Loucy (cell line): ENCODE data around the gene TPK1.

Experiments
- H2AFZ ChIP-seq: fragments of 200-600 bp; sonication (generic); 2 replicates; pipeline ENCODE4 v1.6.0; 2016; ENCODE audit warnings: antibody characterized with exemption, mild to moderate bottlenecking, low read length, moderate library complexity
- H3F3A ChIP-seq: fragments of 200-600 bp; 2 replicates; pipeline ENCODE4 v1.6.0; 2016; ENCODE audit warnings: antibody characterized with exemption, low read depth, mild to moderate bottlenecking
- H3K27me3 ChIP-seq: fragments of 200-600 bp; sonication (generic); 2 replicates; pipeline ENCODE4 v1.6.1; 2014; ENCODE audit warnings: low read length, mild to moderate bottlenecking; ENCODE audit not compliant: insufficient read depth, poor library complexity, severe bottlenecking
- H3K36me3 ChIP-seq: fragments of 200-600 bp; sonication (generic); 2 replicates; pipeline ENCODE4 v1.6.1; 2016; ENCODE audit warnings: low read length; ENCODE audit not compliant: insufficient read depth
- H3K4me1 ChIP-seq: fragments of 200-600 bp; sonication (generic); 2 replicates; pipeline ENCODE4 v1.5.1; 2014; ENCODE audit warnings: low read length, mild to moderate bottlenecking; ENCODE audit not compliant: insufficient read depth, poor library complexity, severe bottlenecking
- H3K4me2 ChIP-seq: fragments of 200-600 bp; sonication (generic); 2 replicates; pipeline ENCODE4 v1.6.0; 2014; ENCODE audit warnings: antibody characterized with exemption, low read length, low read depth, mild to moderate bottlenecking; ENCODE audit not compliant: poor library complexity, severe bottlenecking
- H3K4me3 ChIP-seq: fragments of 200-600 bp; sonication (generic); 2 replicates; pipeline ENCODE4 v1.5.1; 2014; ENCODE audit warnings: low read length, mild to moderate bottlenecking, mixed read lengths; ENCODE audit not compliant: poor library complexity, severe bottlenecking
- H3K79me2 ChIP-seq: fragments of 200-600 bp; sonication (generic); 2 replicates; pipeline ENCODE4 v1.6.1; 2014; ENCODE audit warnings: low read length; ENCODE audit not compliant: insufficient read depth
- H3K9ac ChIP-seq: fragments of 200-600 bp; sonication (generic); 2 replicates; pipeline ENCODE4 v1.6.0; 2014; ENCODE audit warnings: mild to moderate bottlenecking, low read depth, low read length, moderate library complexity; ENCODE audit not compliant: poor library complexity, severe bottlenecking
- H3K9me2 ChIP-seq: fragments of 200-600 bp; sonication (generic); replicated peaks from 2 replicates; pipeline ENCODE4 v1.6.1; 2016; ENCODE audit warnings: low read depth, low read length, mixed read lengths
- H3K9me3 ChIP-seq: fragments of 200-600 bp; sonication (generic); 2 replicates; pipeline ENCODE4 v1.6.1; 2014; ENCODE audit warnings: mild to moderate bottlenecking, antibody characterized with exemption, low read length, low read depth; ENCODE audit not compliant: insufficient read depth
- H4K20me1 ChIP-seq: fragments of 200-600 bp; sonication (generic); 2 replicates; pipeline ENCODE4 v1.6.0; 2014; ENCODE audit warnings: antibody characterized with exemption, low read length, mild to moderate bottlenecking; ENCODE audit not compliant: insufficient read depth, poor library complexity, severe bottlenecking
- EZH2phosphoT487 ChIP-seq: fragments of 200-600 bp; IDR thresholded peaks from 2 replicates; pipeline ENCODE4 v1.6.1; 2018; ENCODE audit warnings: antibody characterized with exemption, mild to moderate bottlenecking, moderate library complexity, borderline replicate concordance
- TF ChIP-seq, protein P1 (sequence below): fragments of 200-600 bp; sonication (generic); conservative IDR thresholded peaks from 2 replicates; pipeline ENCODE4 v1.5.1; 2014; ENCODE audit warnings: mild to moderate bottlenecking, antibody characterized with exemption, low read length

Gene TPK1

DNA sequence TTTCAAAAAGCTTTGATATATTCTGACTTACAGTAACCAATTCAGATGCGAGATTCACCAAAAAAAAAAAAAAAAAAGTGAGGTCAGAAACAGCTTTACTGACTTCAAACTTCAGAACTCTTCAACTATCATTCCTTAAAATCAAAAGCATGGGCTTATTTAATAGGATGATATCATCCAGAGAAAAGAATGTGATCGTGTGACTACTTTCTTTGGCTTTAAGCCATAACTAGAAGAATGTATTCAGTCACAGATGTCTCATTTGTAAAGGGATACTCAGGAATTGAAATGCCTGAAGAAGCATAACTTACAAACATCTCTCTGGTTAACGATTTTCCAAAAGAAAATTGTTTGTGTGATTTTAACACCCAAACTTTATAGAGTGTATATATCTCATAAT is 11.5 kb downstream of the TPK1 start:
- Histone ChIP-seq H3K4me1 (peaks cover 5% of the 10 kb centered on the region), H3K9ac (no peak overlapping the region), H3F3A (no peaks in the 10 kb centered on the region), H3K9me2 (no peaks in the 10 kb centered on the region), H3K27me3 (no peaks in the 10 kb centered on the region), H3K79me2 (no peaks in the 10 kb centered on the region), H3K9me3 (no peaks in the 10 kb centered on the region), H3K4me2 (no peak overlapping the region), H4K20me1 (no peaks in the 10 kb centered on the region), H3K4me3 (no peak overlapping the region), H2AFZ (no peak overlapping the region), H3K36me3 (no peaks in the 10 kb centered on the region)
- TF ChIP-seq EZH2phosphoT487: no peak
- TF ChIP-seq, protein P1, sequence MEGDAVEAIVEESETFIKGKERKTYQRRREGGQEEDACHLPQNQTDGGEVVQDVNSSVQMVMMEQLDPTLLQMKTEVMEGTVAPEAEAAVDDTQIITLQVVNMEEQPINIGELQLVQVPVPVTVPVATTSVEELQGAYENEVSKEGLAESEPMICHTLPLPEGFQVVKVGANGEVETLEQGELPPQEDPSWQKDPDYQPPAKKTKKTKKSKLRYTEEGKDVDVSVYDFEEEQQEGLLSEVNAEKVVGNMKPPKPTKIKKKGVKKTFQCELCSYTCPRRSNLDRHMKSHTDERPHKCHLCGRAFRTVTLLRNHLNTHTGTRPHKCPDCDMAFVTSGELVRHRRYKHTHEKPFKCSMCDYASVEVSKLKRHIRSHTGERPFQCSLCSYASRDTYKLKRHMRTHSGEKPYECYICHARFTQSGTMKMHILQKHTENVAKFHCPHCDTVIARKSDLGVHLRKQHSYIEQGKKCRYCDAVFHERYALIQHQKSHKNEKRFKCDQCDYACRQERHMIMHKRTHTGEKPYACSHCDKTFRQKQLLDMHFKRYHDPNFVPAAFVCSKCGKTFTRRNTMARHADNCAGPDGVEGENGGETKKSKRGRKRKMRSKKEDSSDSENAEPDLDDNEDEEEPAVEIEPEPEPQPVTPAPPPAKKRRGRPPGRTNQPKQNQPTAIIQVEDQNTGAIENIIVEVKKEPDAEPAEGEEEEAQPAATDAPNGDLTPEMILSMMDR: no peak

DNA sequence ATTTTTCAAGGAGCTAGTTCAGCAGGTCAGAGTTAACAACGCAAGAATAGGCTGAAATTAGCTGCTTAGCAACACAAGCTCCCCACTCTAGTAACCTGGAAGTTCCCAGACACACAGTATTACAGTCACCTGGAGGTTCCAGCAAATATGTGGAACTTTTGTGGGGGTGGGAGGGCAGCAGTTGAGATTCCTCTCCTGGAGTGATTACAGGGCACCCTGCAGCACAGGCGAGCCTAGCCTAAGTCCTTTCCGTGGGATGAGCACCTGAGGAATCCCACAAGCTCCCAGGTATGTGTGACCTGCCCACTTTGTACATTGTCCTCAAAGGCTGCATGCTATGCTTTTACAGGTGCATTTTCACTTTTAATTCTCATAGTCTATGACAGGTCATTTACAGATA is 13.6 kb downstream of the TPK1 start:
- Histone ChIP-seq H4K20me1 (no peaks in the 10 kb centered on the region), H3K9me2 (no peaks in the 10 kb centered on the region), H3K9ac (no peak overlapping the region), H3K9me3 (no peaks in the 10 kb centered on the region), H3K36me3 (no peaks in the 10 kb centered on the region), H2AFZ (no peak overlapping the region), H3F3A (no peaks in the 10 kb centered on the region), H3K4me3 (no peak overlapping the region), H3K4me1 (peaks cover 12% of the 10 kb centered on the region), H3K4me2 (no peak overlapping the region), H3K79me2 (no peaks in the 10 kb centered on the region), H3K27me3 (no peaks in the 10 kb centered on the region)
- TF ChIP-seq, protein P1: no peak
- no peak for TF ChIP-seq EZH2phosphoT487

DNA sequence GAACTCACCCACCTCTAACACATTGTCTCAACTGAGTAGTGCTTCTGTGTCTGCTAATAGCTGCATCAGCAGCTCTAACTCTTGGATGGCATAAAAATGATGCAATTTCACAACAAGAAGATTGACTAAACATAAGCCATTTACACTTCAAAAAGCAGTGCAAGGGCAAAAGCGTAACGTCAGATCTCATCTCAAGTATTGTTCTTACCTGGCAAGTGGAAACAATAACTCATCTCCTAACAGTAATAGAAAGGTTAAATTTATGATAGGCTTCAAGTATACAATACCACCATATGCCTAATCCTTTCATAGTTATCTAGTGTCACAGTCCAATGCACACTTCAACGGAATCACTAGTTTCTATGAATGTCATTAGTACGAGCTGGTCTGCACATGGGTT is 14.8 kb downstream of the TPK1 start:
- no peak overlapping the region for H3K9ac ChIP-seq
- TF ChIP-seq, protein P1: no peak
- no peak for TF ChIP-seq EZH2phosphoT487

More for the DNA sequence above, 14.8 kb downstream of the TPK1 start:
- no peaks in the 10 kb centered on the region for H3K9me2 ChIP-seq
- H3K4me3 ChIP-seq: no peak overlapping the region
- no peak overlapping the region for H2AFZ ChIP-seq
- H3K27me3 ChIP-seq: no peaks in the 10 kb centered on the region
- no peak overlapping the region for H3K4me2 ChIP-seq
- H3K4me1 ChIP-seq: peaks cover 12% of the 10 kb centered on the region
- no peaks in the 10 kb centered on the region for H3K79me2 ChIP-seq
- no peaks in the 10 kb centered on the region for H3K36me3 ChIP-seq
- no peaks in the 10 kb centered on the region for H4K20me1 ChIP-seq
- no peaks in the 10 kb centered on the region for H3K9me3 ChIP-seq
- no peaks in the 10 kb centered on the region for H3F3A ChIP-seq
